GM18502 (cell line): ENCODE results near the gene DAGLB.
A peak's percentile ranks its signal among the peaks of the same experiment; 100 is the strongest.

Source experiments
- ATAC-seq: cut with Tn5 transposase; IDR thresholded peaks from one replicate; pipeline ENCODE4 v1.9.1; 2021; ENCODE audit warnings: mild to moderate bottlenecking; ENCODE audit not compliant: unreplicated experiment, poor library complexity

Gene DAGLB, protein sequence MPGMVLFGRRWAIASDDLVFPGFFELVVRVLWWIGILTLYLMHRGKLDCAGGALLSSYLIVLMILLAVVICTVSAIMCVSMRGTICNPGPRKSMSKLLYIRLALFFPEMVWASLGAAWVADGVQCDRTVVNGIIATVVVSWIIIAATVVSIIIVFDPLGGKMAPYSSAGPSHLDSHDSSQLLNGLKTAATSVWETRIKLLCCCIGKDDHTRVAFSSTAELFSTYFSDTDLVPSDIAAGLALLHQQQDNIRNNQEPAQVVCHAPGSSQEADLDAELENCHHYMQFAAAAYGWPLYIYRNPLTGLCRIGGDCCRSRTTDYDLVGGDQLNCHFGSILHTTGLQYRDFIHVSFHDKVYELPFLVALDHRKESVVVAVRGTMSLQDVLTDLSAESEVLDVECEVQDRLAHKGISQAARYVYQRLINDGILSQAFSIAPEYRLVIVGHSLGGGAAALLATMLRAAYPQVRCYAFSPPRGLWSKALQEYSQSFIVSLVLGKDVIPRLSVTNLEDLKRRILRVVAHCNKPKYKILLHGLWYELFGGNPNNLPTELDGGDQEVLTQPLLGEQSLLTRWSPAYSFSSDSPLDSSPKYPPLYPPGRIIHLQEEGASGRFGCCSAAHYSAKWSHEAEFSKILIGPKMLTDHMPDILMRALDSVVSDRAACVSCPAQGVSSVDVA

DNA sequence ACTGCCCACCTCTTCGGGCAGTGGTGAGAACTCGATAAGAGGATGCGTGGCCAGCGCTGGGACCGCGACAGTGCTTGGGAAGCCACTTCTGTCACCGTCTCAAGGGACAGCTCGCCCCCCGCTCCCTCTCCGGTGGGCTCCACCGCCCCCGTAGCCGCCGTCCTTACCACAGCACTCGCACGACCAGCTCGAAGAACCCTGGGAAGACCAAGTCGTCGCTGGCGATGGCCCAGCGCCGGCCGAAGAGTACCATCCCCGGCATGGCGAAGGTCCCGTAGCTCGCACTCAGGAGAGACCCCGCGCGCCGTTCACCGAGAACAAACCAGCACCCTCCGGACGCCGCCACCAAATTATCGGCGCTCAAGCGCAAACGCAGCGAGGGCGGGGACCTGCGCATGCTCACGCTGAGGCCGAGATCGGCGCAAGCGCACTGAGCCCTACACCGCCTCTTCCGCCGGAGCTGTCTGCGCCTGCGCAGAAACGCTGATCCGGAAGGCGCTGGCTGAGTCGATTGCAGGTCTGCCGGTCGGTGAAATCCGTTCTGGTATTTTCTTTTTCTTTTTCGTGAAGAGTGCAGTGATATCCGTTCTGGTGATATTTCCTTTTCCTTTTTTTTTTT, at the start of gene DAGLB:
Gene DAGLB (minus strand): TSS at position 374 of the 619 bp plus-strand sequence. CDS start 112 bp downstream, at position 262.
- ATAC-seq = peak; percentile 89

DNA sequence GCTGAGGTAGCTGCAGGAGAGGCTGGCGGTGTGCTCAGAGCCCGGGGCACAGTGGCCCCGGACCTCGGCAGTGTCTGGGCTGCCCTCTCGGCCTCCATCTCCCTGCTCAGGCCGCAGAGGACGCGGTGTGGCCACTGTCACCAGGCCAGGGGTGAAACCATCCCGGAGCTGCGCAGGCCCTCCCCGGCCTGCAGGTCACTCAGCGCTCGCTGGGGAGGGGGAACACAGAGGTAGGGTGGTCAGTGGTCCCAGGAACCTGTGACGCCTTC, 49.8 kb upstream of the DAGLB start:
- no peak for ATAC-seq

DNA sequence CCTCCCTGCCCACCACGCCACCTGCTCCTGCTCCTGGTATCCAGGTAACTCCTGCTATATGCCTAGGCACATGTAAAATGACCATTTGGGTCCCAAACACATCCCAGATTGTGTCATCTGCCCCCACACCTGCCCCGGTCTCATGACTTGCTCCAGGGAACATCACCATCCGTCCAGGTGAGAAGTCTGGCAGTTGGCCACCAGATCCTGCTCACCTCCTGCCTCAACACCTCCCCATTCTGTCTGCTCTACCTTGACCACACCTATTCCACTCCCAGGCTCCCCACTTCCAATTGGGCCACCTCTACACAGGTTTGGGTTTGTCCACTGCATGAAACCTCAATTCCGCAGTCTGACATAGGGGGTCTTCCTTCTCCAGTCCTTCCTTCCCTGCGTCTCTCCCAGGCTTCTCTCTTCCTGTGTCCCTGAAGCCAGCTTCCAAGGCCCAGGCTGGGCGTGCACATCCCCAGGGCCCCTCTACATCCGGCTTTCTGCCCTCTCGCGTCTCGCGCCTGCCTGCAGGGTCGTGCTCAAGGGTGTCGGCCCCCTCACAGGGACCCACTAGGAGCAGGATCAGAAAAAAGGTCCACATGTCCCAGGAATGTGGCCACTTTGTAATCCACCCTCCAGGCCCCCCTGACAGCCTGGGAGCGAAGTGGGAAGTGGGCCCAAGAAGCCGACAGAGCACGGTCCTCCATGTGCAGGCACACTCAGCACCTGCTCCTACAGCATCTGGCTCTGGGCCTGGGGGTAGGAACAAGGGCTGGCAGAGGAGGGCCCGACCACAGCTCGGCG, 49.3 kb upstream of the DAGLB start:
- no peak for ATAC-seq

DNA sequence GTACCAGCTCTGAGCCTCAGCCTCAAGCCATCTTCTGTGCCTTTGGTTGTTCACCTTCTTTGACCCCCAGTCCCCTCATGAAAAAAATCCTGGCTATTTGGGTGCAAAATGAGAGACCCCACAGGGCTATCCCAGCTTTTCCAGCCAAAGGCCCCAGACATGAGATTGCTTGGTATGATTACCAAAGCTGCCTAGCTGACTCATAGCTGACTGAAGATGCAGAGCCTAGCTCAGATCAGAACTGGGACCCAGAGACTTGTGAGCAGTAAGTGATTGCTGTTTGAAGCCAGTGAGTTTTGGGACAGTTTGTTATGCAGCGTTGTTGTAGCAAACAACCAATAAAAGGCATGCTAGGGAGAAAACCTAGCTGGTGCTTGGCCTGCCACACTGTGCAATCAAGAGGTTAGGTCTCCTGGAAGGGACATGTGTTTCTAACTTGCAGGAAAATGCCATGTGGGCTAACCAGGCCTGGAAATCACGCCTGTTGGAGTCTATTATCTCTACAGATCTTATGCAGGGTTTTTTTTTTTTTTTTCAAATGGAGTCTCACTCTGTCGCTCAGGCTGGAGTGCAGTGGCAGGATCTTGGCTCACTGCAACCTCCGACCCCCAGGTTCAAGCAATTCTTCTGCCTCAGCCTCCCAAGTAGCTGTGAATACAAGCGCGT, 48.0 kb upstream of the DAGLB start:
- ATAC-seq = no peak

DNA sequence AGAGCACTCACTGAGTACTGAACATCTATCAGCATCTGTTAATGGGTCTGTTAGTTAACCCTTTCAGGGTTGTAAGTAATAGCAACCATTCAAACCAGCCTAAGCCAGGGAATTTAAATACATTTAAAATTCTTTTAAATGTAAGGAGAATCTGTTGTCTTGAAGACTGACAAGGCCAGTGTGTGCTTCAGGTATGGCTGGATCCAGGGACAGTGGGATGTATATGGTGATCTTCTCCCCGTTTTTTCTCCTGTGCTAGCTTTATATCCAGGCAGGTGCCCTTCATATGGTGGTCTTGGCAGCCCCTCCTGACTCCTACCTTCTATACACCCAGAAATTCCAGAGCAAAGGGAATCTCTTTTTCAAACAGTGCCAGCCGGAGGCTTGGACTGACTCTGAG, 46.6 kb upstream of the DAGLB start:
- ATAC-seq = no peak

DNA sequence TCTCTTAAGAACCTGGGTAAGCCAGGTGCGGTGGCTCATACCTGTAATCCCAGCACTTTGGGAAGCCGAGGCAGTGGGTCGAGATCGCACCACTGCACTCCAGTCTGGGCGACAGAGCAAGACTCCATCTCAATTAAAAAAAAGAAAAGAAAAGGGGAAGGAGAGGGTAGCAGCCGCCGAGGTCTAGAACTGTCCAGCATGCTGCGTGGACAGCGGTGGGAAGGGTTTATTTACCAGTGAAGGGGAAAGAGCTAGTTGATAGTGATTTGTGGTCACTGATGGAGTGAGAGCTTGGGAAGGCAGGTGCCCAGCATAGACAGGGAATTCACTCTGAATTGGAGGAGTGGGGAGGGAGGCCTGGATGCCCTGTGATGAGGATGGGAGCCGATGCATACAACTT, 43.4 kb upstream of the DAGLB start:
- ATAC-seq = no peak

DNA sequence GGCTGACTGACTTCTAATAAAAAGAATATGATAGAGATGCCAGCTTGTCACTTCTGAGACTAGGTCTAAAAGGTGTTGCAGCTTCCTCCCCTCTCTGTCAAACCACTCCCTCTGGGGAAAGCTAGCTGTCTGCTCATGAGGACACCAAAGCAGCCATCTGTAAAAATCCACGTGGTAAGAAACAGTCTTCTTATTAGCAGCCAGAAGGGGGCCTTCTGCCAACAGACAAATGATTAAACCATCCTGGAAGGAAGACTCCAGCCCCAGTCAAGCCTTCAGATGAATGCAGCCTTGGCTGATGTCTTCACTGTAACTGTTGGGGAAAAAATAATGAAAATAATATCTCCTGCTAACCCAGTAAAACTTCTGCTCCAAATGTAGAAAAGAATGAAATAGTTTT, 41.9 kb upstream of the DAGLB start:
- no peak for ATAC-seq

DNA sequence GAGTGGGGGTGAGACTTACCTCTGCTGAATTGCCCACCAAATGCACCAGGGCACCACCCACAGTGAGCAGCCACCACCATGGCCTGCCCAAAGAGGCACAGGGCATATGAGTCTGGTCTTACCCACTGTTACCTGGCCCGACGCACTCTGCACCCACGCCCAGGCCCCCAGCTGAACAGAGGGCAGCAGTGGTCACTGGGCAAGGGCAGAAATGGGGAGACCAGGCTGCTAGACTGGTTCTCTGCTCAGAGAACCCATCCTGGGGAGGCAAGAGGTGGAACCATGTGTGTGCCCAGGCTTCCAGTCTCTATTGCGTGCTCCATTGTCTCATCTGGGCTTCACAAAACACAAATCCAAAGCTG, 39.4 kb upstream of the DAGLB start:
- no peak for ATAC-seq

DNA sequence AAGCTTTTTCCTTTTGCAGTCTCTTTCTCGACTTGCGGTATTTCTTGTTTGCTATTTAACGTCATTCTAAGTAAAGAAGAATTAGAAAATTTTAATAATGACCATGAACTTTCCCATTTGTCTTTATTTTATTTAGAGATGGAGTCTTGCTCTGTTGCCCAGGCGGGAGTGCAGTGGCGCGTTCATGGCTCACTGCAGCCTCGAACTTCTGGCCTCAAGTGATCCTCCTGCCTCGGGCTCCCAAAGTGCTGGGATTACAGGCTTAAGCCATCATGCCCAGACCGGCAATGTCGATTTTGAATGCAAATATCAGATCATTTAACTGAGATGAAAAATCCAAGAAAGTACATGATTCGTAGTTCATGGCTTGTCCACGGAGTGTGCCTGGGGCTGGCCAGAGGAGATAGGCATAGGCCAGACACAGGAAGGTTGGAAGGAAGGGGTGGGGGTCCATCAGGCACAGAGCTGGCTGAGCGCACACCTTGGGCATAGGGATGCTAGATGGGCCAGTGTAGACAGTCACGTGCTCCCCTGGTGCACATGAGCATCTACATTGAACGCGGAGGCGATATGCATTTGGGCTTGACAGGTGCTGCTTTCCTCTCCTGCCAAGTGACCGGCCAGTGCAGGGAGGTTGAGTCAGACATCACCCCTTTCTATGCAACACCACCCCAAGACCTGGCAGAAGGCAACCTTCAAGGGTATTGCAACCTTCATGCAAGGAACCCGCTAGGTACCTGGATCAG, 38.9 kb upstream of the DAGLB start:
- no peak for ATAC-seq

DNA sequence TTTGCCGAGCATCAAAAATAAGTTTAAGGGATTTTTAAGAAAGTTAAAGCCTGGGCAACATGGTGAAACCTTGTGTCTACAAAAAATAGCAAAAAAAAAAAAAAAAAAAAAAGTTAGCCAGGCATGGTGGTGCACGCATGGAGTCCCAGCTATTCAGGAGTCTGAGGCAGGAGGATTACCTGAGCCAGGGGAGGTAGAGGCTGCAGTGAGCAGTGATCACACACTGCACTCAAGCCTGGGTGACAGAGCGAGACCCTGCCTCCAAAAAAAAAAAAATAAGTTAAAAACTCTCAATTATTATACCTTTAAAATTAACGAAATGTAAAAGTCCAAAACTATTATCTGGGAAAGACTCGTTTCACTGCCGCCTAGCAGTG, 35.0 kb upstream of the DAGLB start:
- peak; percentile 3 for ATAC-seq

DNA sequence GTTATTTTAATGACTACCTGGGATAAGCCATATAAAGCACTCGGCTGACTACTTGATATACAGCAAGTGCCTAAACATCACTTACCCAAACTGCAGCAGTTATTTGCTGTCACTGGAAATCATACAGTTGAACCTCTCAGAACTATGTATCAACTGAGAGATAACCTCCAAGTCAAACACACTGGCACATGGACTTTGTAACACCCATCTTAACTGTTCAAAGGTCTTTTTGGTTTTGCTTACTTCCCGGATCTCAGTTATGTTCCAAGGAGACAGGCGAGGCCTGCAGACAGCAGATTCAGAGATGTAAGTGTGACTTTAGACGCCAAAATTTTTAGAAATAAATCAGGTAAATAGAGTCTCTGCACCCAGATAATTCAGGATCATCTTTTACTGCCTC, 34.6 kb upstream of the DAGLB start:
- ATAC-seq = no peak

DNA sequence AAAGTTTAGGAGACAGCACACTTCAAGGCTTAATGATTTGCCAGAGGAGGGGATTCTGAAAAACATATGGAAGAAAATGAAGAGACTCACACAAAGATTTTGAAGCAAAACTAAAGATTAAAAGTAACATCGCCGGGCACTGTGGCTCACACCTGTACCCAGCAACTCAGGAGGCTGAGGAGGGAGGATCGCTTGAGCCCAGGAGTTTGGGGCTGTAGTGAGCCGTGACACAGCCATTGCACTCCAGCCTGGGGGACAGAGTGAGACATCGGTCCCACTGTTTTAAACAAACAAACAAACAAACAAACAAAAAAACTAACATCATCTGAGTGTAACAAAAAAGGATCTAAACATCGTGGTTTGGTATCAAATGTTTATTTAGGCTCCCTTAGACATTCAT, 33.7 kb upstream of the DAGLB start:
- ATAC-seq = no peak

DNA sequence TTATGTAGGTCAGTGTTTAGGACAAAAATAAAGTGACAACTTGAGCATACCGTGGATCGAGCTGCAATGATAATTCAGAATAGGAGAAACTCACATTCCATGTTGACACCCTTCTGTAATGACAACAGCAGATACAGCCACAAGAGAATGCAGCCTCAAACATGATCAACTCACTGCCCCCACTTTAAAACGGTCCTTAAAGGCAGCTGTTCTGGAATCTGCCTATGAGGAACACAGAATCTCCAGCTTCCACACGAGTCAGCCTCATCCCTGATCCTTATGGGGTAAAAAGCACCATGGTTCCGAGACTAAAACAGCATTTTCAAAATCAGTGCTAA, 32.5 kb upstream of the DAGLB start:
- no peak for ATAC-seq

DNA sequence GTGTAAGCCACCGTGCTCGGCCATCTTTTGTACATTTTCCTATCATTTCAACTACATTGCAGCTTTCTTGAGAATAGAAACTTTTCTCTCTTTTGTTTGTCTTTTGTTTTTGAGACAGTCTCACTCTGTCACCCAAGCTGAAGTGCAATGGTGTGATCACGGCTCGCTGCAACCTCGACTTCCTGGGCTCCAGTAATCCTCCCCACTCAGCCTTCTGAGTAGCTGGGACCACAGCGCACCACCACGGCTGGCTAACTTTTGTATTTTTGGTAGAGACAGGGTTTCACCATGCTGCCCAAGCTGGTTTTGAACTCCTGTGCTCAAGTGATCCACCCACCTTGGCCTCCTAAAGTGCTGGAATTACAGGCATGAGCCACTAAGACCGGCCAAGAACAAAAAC, 31.3 kb upstream of the DAGLB start:
- no peak for ATAC-seq

DNA sequence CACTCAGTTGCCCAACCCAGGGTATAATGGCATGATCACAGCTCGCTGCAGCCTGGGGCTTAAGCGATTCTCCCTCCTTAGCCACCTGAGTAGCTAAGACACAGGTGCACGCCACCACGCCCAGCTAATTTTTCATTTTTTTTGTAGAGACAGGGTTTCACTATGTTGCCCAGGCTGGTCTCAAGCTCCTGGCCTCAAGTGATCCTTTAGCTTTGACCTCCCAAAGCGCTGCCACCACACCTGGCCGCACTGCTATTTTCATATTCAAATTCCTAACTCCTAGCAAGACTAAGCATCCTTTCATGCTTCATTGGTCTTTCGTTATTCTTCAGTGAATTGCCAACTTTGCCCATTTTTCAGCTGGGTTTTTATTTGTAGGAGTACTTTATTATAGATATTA, 30.4 kb upstream of the DAGLB start:
- no peak for ATAC-seq

DNA sequence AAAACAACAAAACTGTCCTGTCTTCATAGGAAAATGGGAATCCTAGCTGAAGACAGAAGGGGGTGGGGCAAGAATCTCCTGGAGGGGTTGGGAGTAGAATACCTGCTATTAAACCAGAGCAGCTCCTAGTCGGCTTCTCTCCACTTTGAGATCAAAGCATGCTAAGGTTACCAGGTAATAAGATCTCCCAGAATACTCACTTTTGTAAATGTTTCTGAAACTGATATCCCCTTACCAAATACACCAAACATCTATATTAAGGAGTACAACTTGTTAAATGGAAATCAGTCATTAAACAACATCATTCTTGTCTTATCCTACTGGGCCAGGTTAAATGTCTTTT, 29.5 kb upstream of the DAGLB start:
- ATAC-seq = no peak

DNA sequence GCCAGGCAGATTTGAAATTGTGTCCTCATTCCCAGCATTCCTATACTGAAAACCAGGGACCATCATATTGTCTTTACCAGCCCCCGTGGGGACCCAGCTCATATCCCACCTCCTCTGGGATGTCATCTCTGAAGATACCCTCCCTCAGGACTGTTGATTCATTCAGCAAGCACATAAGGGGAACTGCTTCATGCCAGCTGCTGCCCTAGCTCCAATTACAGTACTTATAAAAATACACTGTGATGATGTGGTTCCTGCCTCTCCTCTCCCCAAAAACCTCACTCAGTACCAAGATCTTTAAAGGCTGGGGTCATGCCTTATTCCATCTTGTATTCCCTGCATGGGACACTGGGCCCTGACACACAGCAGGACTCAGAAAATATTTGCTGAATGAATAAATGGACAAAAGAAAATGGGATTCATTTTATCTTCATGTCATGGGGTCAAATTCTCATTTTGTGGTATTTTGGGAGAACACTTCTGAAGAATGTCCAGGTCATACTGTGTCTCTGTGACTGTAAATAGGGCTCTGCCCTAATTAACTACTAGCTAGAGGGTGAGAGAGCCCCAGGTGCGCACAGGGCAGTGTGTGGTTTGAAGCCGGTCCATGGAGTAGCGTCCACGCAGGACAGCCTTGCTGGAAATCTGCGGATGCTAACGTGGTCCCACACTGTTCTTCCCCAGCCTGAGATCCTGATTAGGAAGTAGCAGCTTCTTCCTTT, 29.0 kb upstream of the DAGLB start:
- no peak for ATAC-seq

DNA sequence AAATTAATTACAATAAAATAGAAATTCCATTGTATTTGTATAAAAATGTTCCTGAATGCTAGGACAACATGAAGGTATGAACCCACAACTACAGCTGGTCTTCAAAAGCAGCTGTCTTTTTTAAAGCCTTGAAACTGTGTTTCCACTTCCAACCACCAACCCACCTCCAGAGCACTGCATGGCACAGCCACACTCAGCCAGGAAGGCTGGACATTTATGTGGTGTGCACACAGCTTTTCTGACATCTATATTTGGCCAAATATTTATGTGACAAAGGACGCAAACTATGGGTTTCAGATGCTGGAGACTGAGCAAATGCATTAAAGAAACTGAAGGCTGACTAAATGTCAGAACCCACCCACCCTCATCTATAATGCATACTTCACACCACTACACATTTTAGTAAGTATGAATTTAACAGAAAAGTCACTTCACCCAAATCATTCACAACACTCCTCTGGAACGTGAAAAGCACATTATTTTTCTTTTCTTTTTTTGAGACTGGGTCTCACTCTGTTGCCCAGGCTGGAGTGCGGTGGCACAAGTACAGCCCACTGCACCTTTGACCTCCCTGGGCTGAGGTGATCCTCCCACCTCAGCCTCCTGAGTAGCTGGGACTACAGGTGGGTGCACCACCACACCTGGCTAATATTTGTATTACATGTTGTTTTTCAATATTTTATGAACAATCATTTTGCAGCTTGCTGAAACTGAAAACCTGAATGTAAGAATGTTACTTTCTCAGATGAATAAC, 27.9 kb upstream of the DAGLB start:
- no peak for ATAC-seq

DNA sequence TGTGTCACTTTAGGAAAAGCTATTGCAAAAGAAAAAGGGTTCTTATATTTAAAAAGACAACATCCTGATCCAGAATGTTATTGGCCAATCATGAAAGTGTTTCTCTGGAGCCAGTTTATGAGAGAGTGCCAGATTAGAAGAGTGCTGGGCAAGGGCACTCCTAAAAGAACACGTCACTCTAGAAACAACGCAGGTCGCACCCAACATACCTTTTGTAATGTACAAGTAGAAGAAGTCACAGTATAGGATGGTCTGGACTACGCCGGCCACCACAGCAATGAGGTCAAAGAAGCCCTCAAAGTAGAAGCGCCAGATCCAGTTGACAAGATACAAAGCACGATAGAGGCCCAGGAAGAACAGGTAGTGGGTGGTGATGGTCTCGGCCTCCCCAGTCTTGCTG, 18.1 kb upstream of the DAGLB start:
- ATAC-seq = no peak
